H1 (cell line): ENCODE data around the gene DKK3. TPM values are rescaled to one million over a fixed set of nuclear protein-coding genes. Genes with fewer than 3 reads are reported as not detected.

Source experiments
- GTF2F1 ChIP-seq: IDR thresholded peaks from 2 replicates; pipeline ENCODE4 v1.6.1; 2012; ENCODE audit warnings: low read depth, low read length, improper control_type of control experiment, borderline replicate concordance
- TBP ChIP-seq: IDR thresholded peaks from 2 replicates; pipeline ENCODE4 v1.6.1; 2011; ENCODE audit warnings: low read depth, low read length, improper control_type of control experiment
- polyA plus RNA-seq, 7 experiments: library from polyadenylated mRNA; depleted of rRNA in 3 of 7; stranded (reverse) in 5 of 7; unstranded in 2 of 7; fragments of >200 nt in 5 of 7; fragments of 200-250 nt in 2 of 7; gene quantifications; 1 replicate in 5 of 7; 2 replicates in 1 of 7; 4 replicates in 1 of 7; pipeline versions ENCODE4 v1.2.1 to v1.2.3, GENCODE V29; 2011 to 2013; ENCODE audit warnings: missing spikeins in 2 of 7, mixed read lengths in 2 of 7
- total RNA-seq: library from RNA; stranded (reverse); fragmentation: NEBNext Ultra II Directional; extraction: Animal tissue kit (Norgen Biotek cat#: 25700); gene quantifications from 2 replicates; pipeline ENCODE4 v1.2.1, GENCODE V29; 2021
- TF ChIP-seq, protein P1 (sequence below): fragments of 300-600 bp; sonication (generic); IDR thresholded peaks from 2 replicates; pipeline ENCODE4 v1.7.1; 2012; ENCODE audit warnings: low read length, moderate library complexity, mild to moderate bottlenecking, inconsistent platforms; ENCODE audit not compliant: insufficient replicate concordance

The DKK3 gene
- total and polyA plus RNA-seq, 2 of the 8 experiments (the other 6 are each of a cell fraction or from before 2014, with no cell fraction given), result 30.0 to 40.1 TPM

DNA sequence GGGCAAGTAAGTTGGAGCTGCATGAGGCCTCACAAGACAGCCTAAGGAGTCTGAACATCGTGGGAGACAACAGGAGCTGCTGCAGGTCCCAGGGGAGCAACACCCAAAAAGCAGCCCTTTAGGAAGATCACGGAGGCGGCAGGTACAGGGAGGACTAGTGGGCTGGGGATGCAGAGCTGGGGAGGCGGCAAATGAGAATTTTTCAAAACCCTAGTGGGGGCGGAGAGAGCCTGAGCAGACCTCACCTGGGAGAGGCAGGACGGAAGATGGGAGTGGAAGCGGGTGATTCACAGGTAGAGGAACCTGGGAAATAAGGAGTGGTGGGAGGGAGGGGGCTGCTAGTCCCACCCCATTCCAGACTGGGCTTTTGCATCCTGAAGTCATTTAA, 42.1 kb downstream of the DKK3 start (continued):
- TF ChIP-seq, protein P1, sequence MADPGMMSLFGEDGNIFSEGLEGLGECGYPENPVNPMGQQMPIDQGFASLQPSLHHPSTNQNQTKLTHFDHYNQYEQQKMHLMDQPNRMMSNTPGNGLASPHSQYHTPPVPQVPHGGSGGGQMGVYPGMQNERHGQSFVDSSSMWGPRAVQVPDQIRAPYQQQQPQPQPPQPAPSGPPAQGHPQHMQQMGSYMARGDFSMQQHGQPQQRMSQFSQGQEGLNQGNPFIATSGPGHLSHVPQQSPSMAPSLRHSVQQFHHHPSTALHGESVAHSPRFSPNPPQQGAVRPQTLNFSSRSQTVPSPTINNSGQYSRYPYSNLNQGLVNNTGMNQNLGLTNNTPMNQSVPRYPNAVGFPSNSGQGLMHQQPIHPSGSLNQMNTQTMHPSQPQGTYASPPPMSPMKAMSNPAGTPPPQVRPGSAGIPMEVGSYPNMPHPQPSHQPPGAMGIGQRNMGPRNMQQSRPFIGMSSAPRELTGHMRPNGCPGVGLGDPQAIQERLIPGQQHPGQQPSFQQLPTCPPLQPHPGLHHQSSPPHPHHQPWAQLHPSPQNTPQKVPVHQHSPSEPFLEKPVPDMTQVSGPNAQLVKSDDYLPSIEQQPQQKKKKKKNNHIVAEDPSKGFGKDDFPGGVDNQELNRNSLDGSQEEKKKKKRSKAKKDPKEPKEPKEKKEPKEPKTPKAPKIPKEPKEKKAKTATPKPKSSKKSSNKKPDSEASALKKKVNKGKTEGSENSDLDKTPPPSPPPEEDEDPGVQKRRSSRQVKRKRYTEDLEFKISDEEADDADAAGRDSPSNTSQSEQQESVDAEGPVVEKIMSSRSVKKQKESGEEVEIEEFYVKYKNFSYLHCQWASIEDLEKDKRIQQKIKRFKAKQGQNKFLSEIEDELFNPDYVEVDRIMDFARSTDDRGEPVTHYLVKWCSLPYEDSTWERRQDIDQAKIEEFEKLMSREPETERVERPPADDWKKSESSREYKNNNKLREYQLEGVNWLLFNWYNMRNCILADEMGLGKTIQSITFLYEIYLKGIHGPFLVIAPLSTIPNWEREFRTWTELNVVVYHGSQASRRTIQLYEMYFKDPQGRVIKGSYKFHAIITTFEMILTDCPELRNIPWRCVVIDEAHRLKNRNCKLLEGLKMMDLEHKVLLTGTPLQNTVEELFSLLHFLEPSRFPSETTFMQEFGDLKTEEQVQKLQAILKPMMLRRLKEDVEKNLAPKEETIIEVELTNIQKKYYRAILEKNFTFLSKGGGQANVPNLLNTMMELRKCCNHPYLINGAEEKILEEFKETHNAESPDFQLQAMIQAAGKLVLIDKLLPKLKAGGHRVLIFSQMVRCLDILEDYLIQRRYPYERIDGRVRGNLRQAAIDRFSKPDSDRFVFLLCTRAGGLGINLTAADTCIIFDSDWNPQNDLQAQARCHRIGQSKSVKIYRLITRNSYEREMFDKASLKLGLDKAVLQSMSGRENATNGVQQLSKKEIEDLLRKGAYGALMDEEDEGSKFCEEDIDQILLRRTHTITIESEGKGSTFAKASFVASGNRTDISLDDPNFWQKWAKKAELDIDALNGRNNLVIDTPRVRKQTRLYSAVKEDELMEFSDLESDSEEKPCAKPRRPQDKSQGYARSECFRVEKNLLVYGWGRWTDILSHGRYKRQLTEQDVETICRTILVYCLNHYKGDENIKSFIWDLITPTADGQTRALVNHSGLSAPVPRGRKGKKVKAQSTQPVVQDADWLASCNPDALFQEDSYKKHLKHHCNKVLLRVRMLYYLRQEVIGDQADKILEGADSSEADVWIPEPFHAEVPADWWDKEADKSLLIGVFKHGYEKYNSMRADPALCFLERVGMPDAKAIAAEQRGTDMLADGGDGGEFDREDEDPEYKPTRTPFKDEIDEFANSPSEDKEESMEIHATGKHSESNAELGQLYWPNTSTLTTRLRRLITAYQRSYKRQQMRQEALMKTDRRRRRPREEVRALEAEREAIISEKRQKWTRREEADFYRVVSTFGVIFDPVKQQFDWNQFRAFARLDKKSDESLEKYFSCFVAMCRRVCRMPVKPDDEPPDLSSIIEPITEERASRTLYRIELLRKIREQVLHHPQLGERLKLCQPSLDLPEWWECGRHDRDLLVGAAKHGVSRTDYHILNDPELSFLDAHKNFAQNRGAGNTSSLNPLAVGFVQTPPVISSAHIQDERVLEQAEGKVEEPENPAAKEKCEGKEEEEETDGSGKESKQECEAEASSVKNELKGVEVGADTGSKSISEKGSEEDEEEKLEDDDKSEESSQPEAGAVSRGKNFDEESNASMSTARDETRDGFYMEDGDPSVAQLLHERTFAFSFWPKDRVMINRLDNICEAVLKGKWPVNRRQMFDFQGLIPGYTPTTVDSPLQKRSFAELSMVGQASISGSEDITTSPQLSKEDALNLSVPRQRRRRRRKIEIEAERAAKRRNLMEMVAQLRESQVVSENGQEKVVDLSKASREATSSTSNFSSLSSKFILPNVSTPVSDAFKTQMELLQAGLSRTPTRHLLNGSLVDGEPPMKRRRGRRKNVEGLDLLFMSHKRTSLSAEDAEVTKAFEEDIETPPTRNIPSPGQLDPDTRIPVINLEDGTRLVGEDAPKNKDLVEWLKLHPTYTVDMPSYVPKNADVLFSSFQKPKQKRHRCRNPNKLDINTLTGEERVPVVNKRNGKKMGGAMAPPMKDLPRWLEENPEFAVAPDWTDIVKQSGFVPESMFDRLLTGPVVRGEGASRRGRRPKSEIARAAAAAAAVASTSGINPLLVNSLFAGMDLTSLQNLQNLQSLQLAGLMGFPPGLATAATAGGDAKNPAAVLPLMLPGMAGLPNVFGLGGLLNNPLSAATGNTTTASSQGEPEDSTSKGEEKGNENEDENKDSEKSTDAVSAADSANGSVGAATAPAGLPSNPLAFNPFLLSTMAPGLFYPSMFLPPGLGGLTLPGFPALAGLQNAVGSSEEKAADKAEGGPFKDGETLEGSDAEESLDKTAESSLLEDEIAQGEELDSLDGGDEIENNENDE, result no peak
- TF ChIP-seq TBP, result no peak
- TF ChIP-seq GTF2F1, result no peak
